ENCODE measurements around the gene ACAN.

DNA sequence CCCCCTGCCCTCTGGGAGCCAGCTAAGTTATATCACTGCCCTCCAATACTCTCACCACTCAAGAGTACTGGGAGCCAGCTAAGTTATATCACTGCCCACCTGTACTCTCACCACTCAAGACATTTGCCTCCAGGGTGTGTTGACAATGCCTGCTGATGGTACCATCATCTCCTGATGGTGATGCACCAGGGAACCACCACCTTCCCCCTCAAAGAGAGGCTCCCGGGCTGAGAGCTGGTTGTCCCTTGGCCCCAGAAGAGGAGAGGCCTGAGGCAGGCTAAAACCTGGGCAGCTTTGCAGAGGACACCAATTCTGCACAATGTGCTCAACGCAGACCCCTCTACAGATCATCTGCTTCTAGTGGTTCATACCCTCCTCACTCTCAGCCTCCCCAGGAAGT, 99.6 kb downstream of the ACAN start:
- no peak for TF ChIP-seq TAF1 (IDR thresholded peaks at IDR 0.05; ENCODE audit: borderline replicate concordance, low read depth, low read length)
- TF ChIP-seq POLR2AphosphoS5 (IDR thresholded peaks at IDR 0.05; ENCODE audit: low read depth, low read length) = no peak

Data from GM12892 (cell line).